MM.1S (cell line): ENCODE measurements around the gene RGS4.

ENCODE experiments used
- DNase-seq: peaks from one replicate; pipeline ENCODE4 v3.0.0-alpha.2; 2015
- H2AFZ ChIP-seq: fragments of 300-600 bp; sonication (generic); 2 replicates; pipeline ENCODE4 v1.6.0; 2016; ENCODE audit warnings: antibody characterized with exemption, low read length
- H3F3A ChIP-seq: fragments of 300-600 bp; sonication (generic); 2 replicates; pipeline ENCODE4 v1.6.1; 2016; ENCODE audit warnings: mild to moderate bottlenecking, antibody characterized with exemption, low read length, moderate library complexity, mixed read lengths; ENCODE audit not compliant: insufficient read depth
- H3K27ac ChIP-seq: fragments of 300-600 bp; sonication (generic); 2 replicates; pipeline ENCODE4 v1.5.1; 2016; ENCODE audit warnings: mild to moderate bottlenecking, low read length
- H3K27me3 ChIP-seq: fragments of 300-600 bp; sonication (generic); replicated peaks from 2 replicates; pipeline ENCODE4 v1.6.0; 2016; ENCODE audit warnings: low read length; ENCODE audit not compliant: insufficient read depth
- H3K36me3 ChIP-seq: fragments of 300-600 bp; sonication (generic); replicated peaks from 2 replicates; pipeline ENCODE4 v1.6.1; 2016; ENCODE audit warnings: mild to moderate bottlenecking, low read length, mixed read lengths; ENCODE audit not compliant: insufficient read depth
- H3K4me1 ChIP-seq: fragments of 300-600 bp; sonication (generic); 2 replicates; pipeline ENCODE4 v1.6.1; 2016; ENCODE audit warnings: low read length, mixed read lengths
- H3K4me2 ChIP-seq: fragments of 300-600 bp; sonication (generic); 2 replicates; pipeline ENCODE4 v1.6.0; 2016; ENCODE audit warnings: low read depth, low read length
- H3K4me3 ChIP-seq: fragments of 300-600 bp; sonication (generic); 2 replicates; pipeline ENCODE4 v1.5.1; 2016; ENCODE audit warnings: low read length, mixed read lengths
- H3K79me2 ChIP-seq: fragments of 300-600 bp; sonication (generic); 2 replicates; pipeline ENCODE4 v1.6.1; 2016; ENCODE audit warnings: mixed run types, low read length, mixed read lengths
- H3K9ac ChIP-seq: fragments of 300-600 bp; sonication (generic); 2 replicates; pipeline ENCODE4 v1.6.1; 2016; ENCODE audit warnings: low read length, mixed read lengths
- H3K9me2 ChIP-seq: fragments of 300-600 bp; sonication (generic); replicated peaks from 2 replicates; pipeline ENCODE4 v1.6.1; 2016; ENCODE audit warnings: mild to moderate bottlenecking, low read length, mixed read lengths; ENCODE audit not compliant: insufficient read depth
- H3K9me3 ChIP-seq: fragments of 300-600 bp; sonication (generic); replicated peaks from 2 replicates; pipeline ENCODE4 v1.6.1; 2016; ENCODE audit warnings: mild to moderate bottlenecking, low read length, mixed read lengths; ENCODE audit not compliant: insufficient read depth
- H4K20me1 ChIP-seq: fragments of 300-600 bp; sonication (generic); 2 replicates; pipeline ENCODE4 v1.6.1; 2016; ENCODE audit warnings: mild to moderate bottlenecking, low read length, moderate library complexity, mixed read lengths; ENCODE audit not compliant: insufficient read depth
- CTCF ChIP-seq: fragments of 300-600 bp; sonication (generic); IDR thresholded peaks from 2 replicates; pipeline ENCODE4 v1.5.1; 2016; ENCODE audit warnings: antibody characterized with exemption, low read length, mixed read lengths
- EZH2 ChIP-seq: fragments of 300-600 bp; sonication (generic); optimal IDR thresholded peaks from 2 replicates; pipeline ENCODE3; 2017; ENCODE audit warnings: low read depth, mild to moderate bottlenecking, antibody characterized with exemption, low read length, mixed read lengths
- EZH2phosphoT487 ChIP-seq: fragments of 300-600 bp; sonication (generic); IDR thresholded peaks from 2 replicates; pipeline ENCODE4 v1.6.1; 2018; ENCODE audit warnings: antibody characterized with exemption, low read length

RGS4 gene

GRCh38 chr1:163038928-163039706 lies 30.0 kb upstream of the RGS4 start:
- no peaks in the 10 kb centered on the region for H3K4me1 ChIP-seq
- H3K27ac ChIP-seq, result no peak overlapping the region
- H2AFZ ChIP-seq, result no peak overlapping the region
- no peaks in the 10 kb centered on the region for H3K9me2 ChIP-seq
- no peak overlapping the region for H3K9ac ChIP-seq
- no peak overlapping the region for H3K4me3 ChIP-seq
- no peak overlapping the region for H3K4me2 ChIP-seq
- no peaks in the 10 kb centered on the region for H3K9me3 ChIP-seq
- H3K36me3 ChIP-seq, result no peaks in the 10 kb centered on the region
- no peaks in the 10 kb centered on the region for H3K27me3 ChIP-seq
- TF ChIP-seq EZH2phosphoT487 (no peak), CTCF (no peak), EZH2 (no peak)
- H3K79me2 ChIP-seq, result no peaks in the 10 kb centered on the region
- H3F3A ChIP-seq, result no peaks in the 10 kb centered on the region
- DNase-seq, result no peak
- H4K20me1 ChIP-seq, result no peaks in the 10 kb centered on the region

- no peak overlapping the region for H3K4me3 ChIP-seq
- no peaks in the 10 kb centered on the region for H3K36me3 ChIP-seq
- no peak for DNase-seq
- no peaks in the 10 kb centered on the region for H3K27me3 ChIP-seq
- no peak overlapping the region for H3K27ac ChIP-seq
- H3K9me2 ChIP-seq, result no peaks in the 10 kb centered on the region
- H3K79me2 ChIP-seq, result no peaks in the 10 kb centered on the region
- H3K9me3 ChIP-seq, result no peaks in the 10 kb centered on the region
- no peaks in the 10 kb centered on the region for H4K20me1 ChIP-seq
- no peak overlapping the region for H2AFZ ChIP-seq
- no peak overlapping the region for H3K9ac ChIP-seq
- H3K4me1 ChIP-seq, result no peaks in the 10 kb centered on the region
- no peaks in the 10 kb centered on the region for H3F3A ChIP-seq
- no peak overlapping the region for H3K4me2 ChIP-seq
- TF ChIP-seq EZH2, result no peak
- no peak for TF ChIP-seq EZH2phosphoT487
- TF ChIP-seq CTCF, result no peak
Observed at GRCh38 chr1:163039707-163040093, 29.5 kb upstream of the RGS4 start.

- H3K9me2 ChIP-seq, result no peaks in the 10 kb centered on the region
- no peak for DNase-seq
- no peak overlapping the region for H3K27ac ChIP-seq
- H3F3A ChIP-seq, result no peaks in the 10 kb centered on the region
- no peaks in the 10 kb centered on the region for H3K36me3 ChIP-seq
- H3K4me3 ChIP-seq, result no peak overlapping the region
- H2AFZ ChIP-seq, result no peak overlapping the region
- H3K27me3 ChIP-seq, result no peaks in the 10 kb centered on the region
- no peaks in the 10 kb centered on the region for H3K4me1 ChIP-seq
- H4K20me1 ChIP-seq, result no peaks in the 10 kb centered on the region
- no peak overlapping the region for H3K4me2 ChIP-seq
- TF ChIP-seq EZH2phosphoT487 (no peak), CTCF (no peak), EZH2 (no peak)
- no peaks in the 10 kb centered on the region for H3K79me2 ChIP-seq
- no peaks in the 10 kb centered on the region for H3K9me3 ChIP-seq
- H3K9ac ChIP-seq, result no peak overlapping the region
Observed at GRCh38 chr1:163046071-163046470, 23.1 kb upstream of the RGS4 start.
